GM12878 (cell line): ENCODE data around the gene UQCRH. TPM values are rescaled to one million over a fixed set of nuclear protein-coding genes. Genes with fewer than 3 reads are reported as not detected.

ENCODE experiments used
- CBX3 ChIP-seq: fragments of 200-600 bp; sonication (generic); IDR thresholded peaks from 2 replicates; pipeline ENCODE4 v1.6.1; 2016; ENCODE audit warnings: low read depth, borderline replicate concordance
- CHD4 ChIP-seq: fragments of 200-600 bp; sonication (generic); IDR thresholded peaks from 2 replicates; pipeline ENCODE4 v1.6.1; 2016; ENCODE audit warnings: mild to moderate bottlenecking
- CUX1 ChIP-seq: IDR thresholded peaks from 2 replicates; pipeline ENCODE4 v1.6.1; 2012; ENCODE audit warnings: improper control_type of control experiment, low read depth, low read length; ENCODE audit not compliant: insufficient replicate concordance
- DPF2 ChIP-seq: fragments of 450-650 bp; IDR thresholded peaks from 2 replicates; pipeline ENCODE4 v1.6.1; 2017; ENCODE audit warnings: mild to moderate bottlenecking
- FOS ChIP-seq: IDR thresholded peaks from 3 replicates; pipeline ENCODE4 v1.6.1; 2011; ENCODE audit warnings: borderline replicate concordance; ENCODE audit not compliant: insufficient read length; ENCODE audit errors: extremely low read depth
- MYC ChIP-seq: IDR thresholded peaks from 2 replicates; pipeline ENCODE4 v1.6.1; 2011; ENCODE audit warnings: mild to moderate bottlenecking, low read length, moderate library complexity, inconsistent platforms; ENCODE audit not compliant: insufficient read depth, insufficient replicate concordance, insufficient read length, severe bottlenecking
- PAX8 ChIP-seq: fragments of 450-650 bp; IDR thresholded peaks from 2 replicates; pipeline ENCODE4 v1.6.1; 2017; ENCODE audit warnings: mild to moderate bottlenecking, moderate library complexity
- polyA plus RNA-seq, 11 experiments: library from polyadenylated mRNA; depleted of rRNA in 4 of 11; unstranded in 6 of 11; stranded (reverse) in 5 of 11; fragments of >200 nt; fragmentation: Nextera tagmentation in 4 of 11; fragmentation: Illumina TruSeq in 1 of 11; extraction: Ambion mirVana in 4 of 11; extraction: Trizol in 1 of 11; gene quantifications; 1 replicate in 1 of 11; 2 replicates in 10 of 11; pipeline versions ENCODE4 v1.2.1 to v1.2.3, GENCODE V29; 2011 to 2016; ENCODE audit warnings: inconsistent platforms in 2 of 11, missing spikeins in 2 of 11, low read depth in 1 of 11
- total RNA-seq, 4 experiments: library from RNA; depleted of rRNA in 3 of 4; stranded (reverse); fragments of >200 nt in 3 of 4; fragmentation: Illumina TruSeq in 1 of 4; extraction: Trizol in 1 of 4; gene quantifications; 2 replicates each; pipeline versions ENCODE4 v1.2.1 to v1.2.3, GENCODE V29; 2013 to 2021

The UQCRH gene
- total and polyA plus RNA-seq, 10 of the 15 experiments (the other 5 are each of a cell fraction or from before 2014, with no cell fraction given) = 363 to 1,782 (median 597) TPM

DNA sequence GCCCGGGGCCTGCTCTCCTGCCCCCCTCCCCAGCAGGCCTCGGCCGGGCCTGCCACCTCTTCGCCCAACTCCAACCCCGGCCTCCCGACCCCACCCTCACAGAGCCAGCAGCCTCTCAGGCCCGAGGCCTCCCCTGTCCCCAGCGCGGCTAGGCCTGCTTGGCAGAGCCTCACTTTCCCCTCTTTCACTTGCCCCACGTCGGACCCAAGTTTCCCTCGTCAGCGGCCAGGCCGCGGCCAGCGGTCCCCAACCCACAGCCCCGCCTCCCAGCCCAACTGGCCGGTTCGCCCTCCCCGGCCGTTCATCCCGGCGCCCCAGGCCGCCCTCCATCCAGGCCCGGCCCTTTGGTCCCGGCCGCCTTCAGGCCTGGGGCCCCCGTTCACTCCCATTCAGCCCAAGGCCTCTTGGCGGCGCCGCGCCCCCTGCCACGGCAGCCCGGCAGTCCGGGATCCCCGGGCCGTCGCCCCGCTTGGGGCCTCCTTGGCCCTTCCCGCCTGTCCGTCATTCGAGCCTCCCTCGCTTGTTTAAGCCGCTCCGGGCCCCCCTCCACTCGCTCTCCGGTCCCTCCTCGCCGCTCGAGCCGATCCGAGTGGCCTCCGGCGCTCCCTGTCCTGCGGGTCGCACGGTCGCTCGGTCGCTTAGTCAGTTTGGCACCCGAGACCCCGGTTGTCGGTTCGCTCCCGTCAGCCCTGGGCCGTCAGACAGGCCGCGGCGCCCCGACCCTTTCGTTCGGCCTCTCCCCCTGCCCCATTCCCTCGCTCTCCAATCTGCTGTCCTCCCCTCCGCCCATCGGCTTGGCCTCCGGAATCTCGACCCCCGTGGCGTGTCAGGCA lies 1.5 kb upstream of the UQCRH start (continued):
- TF ChIP-seq CUX1 = no peak
- no peak for TF ChIP-seq MYC
- TF ChIP-seq PAX8 = no peak
- TF ChIP-seq DPF2 = peak; percentile 41; the same call in 1 of the 2 replicates
- no peak for TF ChIP-seq CBX3
- TF ChIP-seq FOS = no peak
- TF ChIP-seq CHD4 = no peak
